Right lobe of liver (tissue), 6 donors: ENCODE data around the gene N4BP2L1. TPM values are rescaled to one million over a fixed set of nuclear protein-coding genes. Genes with fewer than 3 reads are reported as not detected.
A peak's percentile ranks its signal among the peaks of the same experiment; 100 is the strongest.

Experiments
- ATAC-seq, 4 donors: fragments of 200-7000 bp; cut with Tn5 transposase; one replicate each; pipeline ENCODE4 v1.9.1; 2020; ENCODE audit warnings: mild to moderate bottlenecking in 4 of 4, moderate library complexity in 4 of 4
- DNase-seq, 3 donors: peaks; one replicate each; pipeline ENCODE4 v3.0.0-alpha.2; 2020
- H3K27ac ChIP-seq, 3 donors: fragments of 200-600 bp; one replicate each; pipeline ENCODE4 v1.8.0; 2022
- H3K27me3 ChIP-seq, 2 donors: fragments of 200-600 bp; one replicate each; pipeline ENCODE4 v1.8.0; 2022
- H3K36me3 ChIP-seq, 4 donors: fragments of 200-600 bp; sonication (generic) in 1 of 4; one replicate each; pipeline versions ENCODE4 v1.5.1 to v1.8.0; 2017 to 2022; ENCODE audit warnings: control low read depth in 1 of 4
- H3K4me1 ChIP-seq, 4 donors: fragments of 200-600 bp; sonication (generic) in 1 of 4; one replicate each; pipeline versions ENCODE4 v1.5.1 to v1.8.0; 2017 to 2022; ENCODE audit warnings: control low read depth in 1 of 4
- H3K4me3 ChIP-seq, 3 donors: fragments of 200-600 bp; one replicate each; pipeline ENCODE4 v1.8.0; 2022
- H3K9me3 ChIP-seq, 4 donors: fragments of 200-600 bp; sonication (generic) in 1 of 4; one replicate each; pipeline versions ENCODE4 v1.5.1 to v1.8.0; 2017 to 2022; ENCODE audit warnings: control low read depth in 1 of 4
- CTCF ChIP-seq, 4 donors: fragments of 200-600 bp in 3 of 4; fragments of 450-650 bp in 1 of 4; IDR thresholded peaks; one replicate each; pipeline versions ENCODE4 v1.5.1 to v1.8.0; 2016 to 2022; ENCODE audit warnings: antibody characterized with exemption in 4 of 4, mild to moderate bottlenecking in 2 of 4
- POLR2A ChIP-seq: fragments of 450-650 bp; IDR thresholded peaks from one replicate; pipeline ENCODE4 v1.6.1; 2017; ENCODE audit warnings: antibody characterized with exemption, mild to moderate bottlenecking
- WGBS: methylation state at CpG from one replicate; pipeline ENCODE4 v1.1.6; 2018; ENCODE audit warnings: low coverage, low lambda C conversion rate; ENCODE audit not compliant: insufficient coverage; ENCODE audit errors: missing lambda C conversion rate; 5-methylcytosine and 5-hydroxymethylcytosine counted together
- intact Hi-C, 2 donors: fragments of 100-400 bp; cut with DNase I; formaldehyde crosslinking; loops; one replicate each; pipeline versions ENCODE4 v1.11.2 to v1.14.1; 2022
- total RNA-seq, 6 experiments: library from RNA; depleted of rRNA in 2 of 6; stranded (reverse); fragments of >200 nt in 2 of 6; fragmentation: NEBNext Ultra II Directional in 3 of 6; extraction: Animal tissue kit (Norgen Biotek cat#: 25700) in 3 of 6; gene quantifications; one replicate each; pipeline versions ENCODE4 v1.1.0 to v1.2.4, GENCODE V29; 2016 to 2023
- donor health status: DM: no; HTN: yes; CAD: no.
- donor health status: DM: no; HTN: no; CAD: no.
- donor health status: DM: no; HTN: no; CAD: no.
- donor health status: DM: no; HTN: yes; CAD: no.
- donor health status: DM: no; HTN: yes; CAD: no.

N4BP2L1 gene
- total RNA-seq, 6 experiments from 2014 or later, result 17.4 to 56.9 (median 26.5) TPM

DNA sequence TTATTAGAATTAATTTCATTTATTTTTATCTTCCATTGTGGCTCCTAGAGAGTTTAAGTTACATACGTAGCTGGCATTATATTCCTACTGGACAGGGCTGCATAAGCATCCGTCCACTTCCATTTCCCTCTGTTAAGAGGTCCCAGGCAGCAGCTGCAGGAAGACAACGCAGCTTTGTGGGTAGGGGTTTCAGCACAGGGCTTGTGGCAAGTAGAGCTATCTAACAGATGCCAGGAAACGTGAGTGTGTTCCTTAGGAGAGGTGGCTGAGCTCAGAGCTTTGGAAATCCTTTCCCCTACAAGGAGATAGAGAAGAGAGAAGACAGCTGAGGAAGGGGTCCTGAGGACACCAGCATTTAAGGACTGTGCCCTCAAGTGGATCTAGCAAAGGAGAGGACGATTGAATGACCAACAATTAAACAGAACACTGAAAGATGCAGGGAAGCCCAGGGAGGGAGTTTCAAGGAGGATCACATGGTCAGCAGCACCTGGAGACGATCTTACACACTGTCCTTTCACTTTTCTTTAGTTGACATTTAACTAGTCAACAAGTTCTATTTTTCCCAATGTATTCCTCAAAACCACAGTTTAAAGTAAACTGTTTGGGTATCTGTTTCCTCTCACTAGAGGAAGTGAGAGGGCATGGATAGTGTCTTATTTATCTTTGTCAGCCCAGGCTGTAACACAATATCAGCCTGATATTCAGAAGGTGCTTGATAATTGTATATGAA is 2.3 kb upstream of the N4BP2L1 start:
- H3K27me3 ChIP-seq, result no peaks in the 10 kb centered on the region
- H3K9me3 ChIP-seq, result no peaks in the 10 kb centered on the region
- no peak for DNase-seq
- WGBS, result 61% methylated on average over 6 of the region's 6 CpGs
- no peak for ATAC-seq
- TF ChIP-seq CTCF (IDR thresholded peaks at IDR 0.05) (no peak), POLR2A (no peak)
- peak overlapping the region in 1 of 3 donors; percentile 99 for H3K27ac ChIP-seq
- H3K36me3 ChIP-seq, result peaks cover 0 to 8% (median 0%) of the 10 kb centered on the region in 4 donors
- intact Hi-C loops, result no loop called here
- peaks cover 0 to 16% (median 6%) of the 10 kb centered on the region in 4 donors for H3K4me1 ChIP-seq
- H3K4me3 ChIP-seq, result no peak overlapping the region

DNA sequence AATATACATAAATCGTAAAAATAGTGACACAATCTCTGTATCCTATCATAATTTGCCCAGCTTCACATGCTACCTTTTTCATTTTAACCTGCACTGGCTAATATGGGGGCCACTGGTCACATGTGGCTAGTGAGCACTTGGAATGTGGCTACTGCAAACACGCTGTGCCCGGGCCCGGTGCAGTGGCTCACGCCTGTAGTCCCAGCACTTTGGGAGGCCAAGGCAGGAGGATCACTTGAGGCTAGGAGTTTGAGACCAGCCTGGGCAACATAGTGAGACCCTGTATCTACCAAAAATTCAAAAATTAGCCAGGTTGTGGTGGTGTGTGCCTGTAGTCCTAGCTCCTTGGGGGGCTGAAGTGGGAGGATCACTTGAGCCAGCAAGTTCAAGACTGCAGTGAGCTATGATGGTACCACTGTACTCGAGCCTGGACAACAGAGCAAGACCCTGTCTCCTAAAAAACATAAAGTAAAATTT is 1.5 kb upstream of the N4BP2L1 start:
- DNase-seq (no peak), ATAC-seq (no peak)
- intact Hi-C loops, result no loop called here
- Histone ChIP-seq H3K4me1 (peaks cover 0 to 20% (median 8%) of the 10 kb centered on the region in 4 donors), H3K27ac (peak overlapping the region; percentile 98 to 100 (median 99)), H3K36me3 (peaks cover 0 to 8% (median 0%) of the 10 kb centered on the region in 4 donors), H3K4me3 (no peak overlapping the region), H3K27me3 (no peaks in the 10 kb centered on the region), H3K9me3 (no peaks in the 10 kb centered on the region)
- no peak for TF ChIP-seq POLR2A
- 96% methylated on average over 2 of the region's 6 CpGs for WGBS

DNA sequence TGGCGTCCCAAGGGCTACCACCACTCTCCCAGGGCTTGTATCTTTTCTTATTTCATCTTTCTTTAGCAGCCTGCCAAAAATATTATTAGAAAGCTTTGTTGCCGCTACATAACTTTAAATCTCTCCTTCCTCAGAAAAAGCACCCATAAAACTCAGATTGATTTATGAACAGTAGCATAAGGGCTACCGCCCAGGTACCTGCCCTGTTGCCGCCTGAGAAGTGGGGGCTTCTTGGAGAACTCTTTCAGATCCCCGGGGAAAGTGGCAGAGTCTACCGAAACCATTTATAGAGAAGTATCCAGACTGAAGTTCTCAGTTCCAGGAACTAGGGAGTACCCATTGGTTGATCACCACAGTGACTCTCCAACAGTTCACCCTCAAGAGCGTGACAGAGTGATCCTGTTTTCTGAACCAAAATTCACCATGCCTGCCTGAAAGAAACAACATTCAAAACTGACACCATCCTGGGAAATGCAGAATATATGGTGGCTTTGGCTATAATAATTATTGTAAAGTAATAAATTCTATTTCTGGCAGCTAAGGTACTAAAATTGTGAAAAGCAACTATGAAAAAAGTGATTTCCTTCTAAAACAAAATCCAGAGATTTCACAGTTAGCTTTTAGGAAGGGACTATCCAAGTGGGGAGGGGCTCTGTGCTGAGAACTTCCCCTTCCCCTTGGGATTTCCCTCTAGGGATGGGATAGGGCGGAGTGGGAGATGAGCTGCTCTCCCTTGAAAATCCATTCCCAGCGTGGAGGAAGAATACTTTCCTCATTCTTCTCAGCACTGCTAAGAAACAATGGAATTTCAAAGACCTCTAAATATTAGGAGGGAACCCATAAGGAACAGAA is 877 bp upstream of the N4BP2L1 start:
- intact Hi-C loops, result no loop called here
- no peaks in the 10 kb centered on the region for H3K27me3 ChIP-seq
- DNase-seq (no peak), ATAC-seq (peak; percentile 8 to 26 (median 22))
- 20% methylated on average over 8 of the region's 9 CpGs for whole genome bisulfite sequencing
- peak overlapping the region; percentile 98 to 100 (median 99) for H3K27ac ChIP-seq
- peaks cover 0 to 27% (median 12%) of the 10 kb centered on the region in 4 donors for H3K4me1 ChIP-seq
- peaks cover 0 to 8% (median 0%) of the 10 kb centered on the region in 4 donors for H3K36me3 ChIP-seq
- TF ChIP-seq CTCF (IDR thresholded peaks at IDR 0.05), result no peak
- TF ChIP-seq POLR2A, result no peak
- H3K9me3 ChIP-seq, result no peaks in the 10 kb centered on the region
- peak overlapping the region; percentile 75 to 86 (median 83) for H3K4me3 ChIP-seq

DNA sequence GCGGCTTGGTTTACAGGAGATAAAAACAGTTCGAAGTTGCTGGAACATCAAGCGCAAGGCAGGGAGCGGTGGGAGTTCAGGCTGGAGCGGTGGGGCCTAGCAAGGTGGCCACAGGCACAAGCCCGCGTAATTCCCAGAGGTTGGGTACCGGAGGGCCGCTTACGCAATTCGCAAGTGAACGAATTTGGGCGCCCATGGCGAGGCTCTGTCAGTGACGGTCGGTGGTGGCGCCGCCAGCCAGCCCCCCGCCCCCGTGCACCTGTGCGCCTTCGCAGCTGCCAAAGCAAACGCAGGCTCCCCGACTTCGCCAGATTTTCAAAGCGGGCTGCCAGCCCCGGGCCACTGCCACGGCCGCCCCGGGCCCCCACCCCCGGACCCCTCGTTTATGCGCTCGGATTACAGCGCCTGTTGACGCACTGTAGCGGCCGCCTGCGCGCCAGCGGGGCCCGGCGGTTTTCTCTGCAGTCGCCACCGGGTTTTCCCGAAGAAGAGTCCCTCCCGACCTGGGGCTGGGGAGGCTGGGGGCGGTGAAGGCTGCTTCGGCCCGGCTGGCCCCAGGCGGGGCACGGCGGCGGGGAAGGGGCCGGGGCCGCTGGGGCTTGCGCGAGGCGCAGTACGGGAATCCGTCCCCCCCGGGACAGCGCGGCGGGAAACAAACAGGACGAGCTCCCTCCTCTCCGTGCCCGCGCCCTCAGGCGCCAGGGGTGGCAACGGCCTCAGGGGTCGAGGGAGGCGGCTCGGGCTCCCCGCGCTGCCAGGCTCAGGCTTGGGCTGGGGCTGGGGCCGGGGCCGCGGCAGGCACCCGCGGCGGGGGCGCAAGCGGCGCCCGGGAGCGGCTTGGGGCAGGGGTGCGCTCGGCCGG is 709 bp downstream of the N4BP2L1 start:
- 0% methylated on average over 11 of the region's 90 CpGs for WGBS
- Histone ChIP-seq H3K4me1 (peaks cover 0 to 33% (median 12%) of the 10 kb centered on the region in 4 donors), H3K9me3 (no peaks in the 10 kb centered on the region), H3K36me3 (peaks cover 0 to 8% (median 0%) of the 10 kb centered on the region in 4 donors), H3K27ac (peak overlapping the region; percentile 98 to 100 (median 99)), H3K27me3 (no peaks in the 10 kb centered on the region), H3K4me3 (peak overlapping the region; percentile 75 to 86 (median 83))
- ATAC-seq (peak; percentile 39 to 62 (median 56)), DNase-seq (peak; percentile 79 to 89 (median 86))
- TF ChIP-seq POLR2A (peak; percentile 15), CTCF (IDR thresholded peaks at IDR 0.05) (no peak)
- intact Hi-C loops, result no loop called here
